Measurements from ENCODE around the gene VCX2.

DNA sequence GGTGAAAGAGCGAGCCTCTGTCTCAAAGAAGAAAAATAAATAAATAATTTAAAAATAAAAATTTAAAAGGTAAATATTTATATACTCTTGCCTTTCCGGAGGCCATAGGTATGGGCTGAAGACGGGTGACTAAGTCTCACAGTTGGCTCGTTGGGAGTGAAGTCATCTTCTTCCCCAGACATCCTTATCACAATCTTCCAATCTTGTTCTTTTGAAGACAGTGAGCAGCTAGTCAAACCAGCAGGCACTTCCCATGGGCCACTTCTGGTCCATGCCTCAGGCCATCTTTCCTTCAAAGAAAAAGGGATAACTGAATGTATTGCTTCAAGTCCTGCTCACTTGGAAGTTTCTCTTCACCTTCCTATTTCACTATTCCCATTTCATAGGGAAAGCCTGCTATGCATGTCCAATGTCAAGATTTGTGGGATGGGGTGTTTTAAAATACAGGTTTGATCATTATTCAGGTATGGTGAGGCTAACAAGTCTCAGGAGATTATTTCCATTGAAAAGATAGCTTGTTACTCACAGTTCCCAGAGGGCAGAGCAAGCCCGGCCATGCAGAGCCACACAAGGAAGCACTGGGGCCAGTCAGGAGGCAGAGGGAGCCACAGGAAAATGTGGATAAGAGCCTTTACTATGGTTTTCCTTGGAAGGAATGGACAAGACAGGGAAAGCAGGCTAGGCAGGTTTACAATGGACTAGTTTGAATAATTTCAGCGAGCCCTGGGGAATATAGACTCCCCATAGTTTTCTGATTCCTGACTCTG, 33.3 kb upstream of the VCX2 start:
- TF ChIP-seq, protein P1, sequence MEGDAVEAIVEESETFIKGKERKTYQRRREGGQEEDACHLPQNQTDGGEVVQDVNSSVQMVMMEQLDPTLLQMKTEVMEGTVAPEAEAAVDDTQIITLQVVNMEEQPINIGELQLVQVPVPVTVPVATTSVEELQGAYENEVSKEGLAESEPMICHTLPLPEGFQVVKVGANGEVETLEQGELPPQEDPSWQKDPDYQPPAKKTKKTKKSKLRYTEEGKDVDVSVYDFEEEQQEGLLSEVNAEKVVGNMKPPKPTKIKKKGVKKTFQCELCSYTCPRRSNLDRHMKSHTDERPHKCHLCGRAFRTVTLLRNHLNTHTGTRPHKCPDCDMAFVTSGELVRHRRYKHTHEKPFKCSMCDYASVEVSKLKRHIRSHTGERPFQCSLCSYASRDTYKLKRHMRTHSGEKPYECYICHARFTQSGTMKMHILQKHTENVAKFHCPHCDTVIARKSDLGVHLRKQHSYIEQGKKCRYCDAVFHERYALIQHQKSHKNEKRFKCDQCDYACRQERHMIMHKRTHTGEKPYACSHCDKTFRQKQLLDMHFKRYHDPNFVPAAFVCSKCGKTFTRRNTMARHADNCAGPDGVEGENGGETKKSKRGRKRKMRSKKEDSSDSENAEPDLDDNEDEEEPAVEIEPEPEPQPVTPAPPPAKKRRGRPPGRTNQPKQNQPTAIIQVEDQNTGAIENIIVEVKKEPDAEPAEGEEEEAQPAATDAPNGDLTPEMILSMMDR (IDR thresholded peaks at IDR 0.05) = no peak
- TF ChIP-seq POLR2A (IDR thresholded peaks at IDR 0.05) = no peak

Data from testis (tissue), 2 donors.